PC-9 (cell line): Measurements from ENCODE around the gene SDK1. TPM values are rescaled to one million over a fixed set of nuclear protein-coding genes. Genes with fewer than 3 reads are reported as not detected.

Source experiments
- BruUV-seq: library from RNA; stranded (reverse); fragments of 400-500 nt; replicated peaks from 2 replicates; lab custom pipeline; 2021; lab: Mats Ljungman, UMichigan
- CTCF ChIA-PET: fragments of 300-600 bp; sonication (Branson Sonifier 250); formaldehyde crosslinking; loops from one replicate; lab custom pipeline; 2022; ENCODE audit warnings: antibody characterized with exemption; lab: Charles Lee
- POLR2A ChIA-PET: fragments of 300-600 bp; sonication (Branson Sonifier 250); formaldehyde crosslinking; loops from one replicate; lab custom pipeline; 2022; ENCODE audit warnings: antibody characterized with exemption; ENCODE audit not compliant: unreplicated experiment; lab: Charles Lee
- DNase-seq, 2 experiments: peaks; one replicate each; pipeline versions ENCODE4 v3.0.0 to v3.0.0-alpha.2; 2015 to 2022; ENCODE audit warnings: mixed read lengths in 1 of 2
- H2AFZ ChIP-seq: fragments of 200-600 bp; sonication (generic); 2 replicates; pipeline ENCODE4 v1.8.1; 2017; ENCODE audit warnings: antibody characterized with exemption
- H3F3A ChIP-seq: fragments of 200-600 bp; sonication (generic); 2 replicates; pipeline ENCODE4 v1.8.1; 2017; ENCODE audit warnings: antibody characterized with exemption, mild to moderate bottlenecking, low read depth; ENCODE audit not compliant: insufficient read depth
- H3K27ac ChIP-seq: fragments of 200-600 bp; sonication (generic); 2 replicates; pipeline ENCODE4 v1.6.1; 2016; ENCODE audit warnings: mixed run types
- H3K27me3 ChIP-seq: fragments of 200-600 bp; sonication (generic); 2 replicates; pipeline ENCODE4 v1.6.1; 2016; ENCODE audit warnings: low read depth, mixed run types; ENCODE audit not compliant: insufficient read depth
- H3K36me3 ChIP-seq: fragments of 200-600 bp; sonication (generic); 2 replicates; pipeline ENCODE4 v1.6.1; 2016; ENCODE audit warnings: low read depth, mixed run types
- H3K4me1 ChIP-seq: fragments of 200-600 bp; sonication (generic); replicated peaks from 2 replicates; pipeline ENCODE4 v1.6.1; 2016; ENCODE audit warnings: mixed run types; ENCODE audit not compliant: insufficient read depth
- H3K4me2 ChIP-seq: fragments of 200-600 bp; sonication (generic); 2 replicates; pipeline ENCODE4 v1.6.1; 2017; ENCODE audit warnings: mixed run types
- H3K4me3 ChIP-seq: fragments of 200-600 bp; sonication (generic); 2 replicates; pipeline ENCODE4 v1.6.1; 2016; ENCODE audit warnings: mixed run types
- H3K79me2 ChIP-seq: fragments of 200-600 bp; sonication (generic); 2 replicates; pipeline ENCODE4 v1.6.1; 2017; ENCODE audit warnings: low read depth, mixed run types
- H3K9me2 ChIP-seq: fragments of 200-600 bp; sonication (generic); 2 replicates; pipeline ENCODE4 v1.8.1; 2017; ENCODE audit warnings: mild to moderate bottlenecking; ENCODE audit not compliant: insufficient read depth
- H3K9me3 ChIP-seq: fragments of 200-600 bp; sonication (generic); 2 replicates; pipeline ENCODE4 v1.8.1; 2016; ENCODE audit warnings: low read depth; ENCODE audit not compliant: insufficient read depth
- H4K20me1 ChIP-seq: fragments of 200-600 bp; sonication (generic); 2 replicates; pipeline ENCODE4 v1.8.1; 2017; ENCODE audit not compliant: insufficient read depth
- CTCF ChIP-seq: fragments of 200-600 bp; sonication (generic); conservative IDR thresholded peaks from 2 replicates; pipeline ENCODE4 v1.6.1; 2017; ENCODE audit warnings: mixed run types, antibody characterized with exemption, mild to moderate bottlenecking, moderate library complexity
- EZH2 ChIP-seq: fragments of 200-600 bp; sonication (generic); IDR thresholded peaks from 2 replicates; pipeline ENCODE4 v1.8.0; 2017; ENCODE audit warnings: antibody characterized with exemption, low read depth
- intact Hi-C: fragments of 100-400 bp; cut with micrococcal nuclease; formaldehyde crosslinking; loops from one replicate; pipeline ENCODE4 v1.10.0; 2022; ENCODE audit not compliant: unreplicated experiment
- total RNA-seq: library from RNA; stranded (reverse); gene quantifications from 2 replicates; pipeline ENCODE4 v1.2.3, GENCODE V29; 2021

The SDK1 gene
- total RNA-seq, 1 experiment from 2014 or later: not detected

GRCh38 chr7:3332308-3332707 lies 31.3 kb downstream of the SDK1 start:
- POLR2A ChIA-PET: no interaction called here
- no TSS peak for BruUV-seq
- H4K20me1 ChIP-seq: no peaks in the 10 kb centered on the region

DNA sequence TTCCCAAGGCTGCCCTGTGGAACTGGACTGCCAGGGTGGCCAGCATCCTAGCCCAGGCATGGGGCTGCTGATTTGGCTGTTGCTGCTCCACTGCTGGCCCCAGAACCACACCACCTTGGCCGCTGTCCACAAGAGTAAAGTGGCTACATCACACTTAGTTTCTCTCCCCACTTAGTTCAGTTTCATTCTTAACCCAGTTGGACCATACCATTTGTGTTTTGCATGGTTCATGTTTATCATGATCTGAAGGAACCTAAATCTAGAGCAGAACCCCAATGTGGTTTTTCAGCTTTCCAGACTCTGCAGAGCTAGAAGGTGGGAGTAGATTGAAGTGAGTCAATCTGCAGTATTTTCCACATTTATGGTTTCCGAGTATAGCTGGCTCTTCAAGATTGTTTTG lies 32.8 kb downstream of the SDK1 start:
- Histone ChIP-seq H3K4me1 (no peaks in the 10 kb centered on the region), H3K9me2 (no peaks in the 10 kb centered on the region; the same call in none of the 2 replicates), H3K27ac (no peak overlapping the region), H3K4me3 (no peak overlapping the region), H3F3A (no peaks in the 10 kb centered on the region), H3K27me3 (peaks cover 8% of the 10 kb centered on the region), H3K4me2 (no peak overlapping the region), H3K79me2 (no peaks in the 10 kb centered on the region), H2AFZ (no peak overlapping the region), H3K9me3 (no peaks in the 10 kb centered on the region), H4K20me1 (no peaks in the 10 kb centered on the region), H3K36me3 (no peaks in the 10 kb centered on the region)
- ChIA-PET POLR2A (no interaction called here), CTCF (no interaction called here)
- no peak for DNase-seq
- intact Hi-C loops: no loop called here
- BruUV-seq: no TSS peak
- TF ChIP-seq CTCF (no peak), EZH2 (no peak)

More at GRCh38 chr7:3332308-3332707, 31.3 kb downstream of the SDK1 start:
- no peak overlapping the region for H2AFZ ChIP-seq
- H3F3A ChIP-seq: no peaks in the 10 kb centered on the region
- DNase-seq: no peak
- H3K36me3 ChIP-seq: no peaks in the 10 kb centered on the region
- H3K4me2 ChIP-seq: no peak overlapping the region
- no peak for TF ChIP-seq EZH2
- no peak for TF ChIP-seq CTCF
- peaks cover 8% of the 10 kb centered on the region for H3K27me3 ChIP-seq
- no peak overlapping the region for H3K27ac ChIP-seq
- no peaks in the 10 kb centered on the region; the same call in none of the 2 replicates for H3K9me2 ChIP-seq
- no peaks in the 10 kb centered on the region for H3K4me1 ChIP-seq
- H3K9me3 ChIP-seq: no peaks in the 10 kb centered on the region
- no peaks in the 10 kb centered on the region for H3K79me2 ChIP-seq
- intact Hi-C loops: no loop called here
- no peak overlapping the region for H3K4me3 ChIP-seq
- CTCF ChIA-PET: no interaction called here

DNA sequence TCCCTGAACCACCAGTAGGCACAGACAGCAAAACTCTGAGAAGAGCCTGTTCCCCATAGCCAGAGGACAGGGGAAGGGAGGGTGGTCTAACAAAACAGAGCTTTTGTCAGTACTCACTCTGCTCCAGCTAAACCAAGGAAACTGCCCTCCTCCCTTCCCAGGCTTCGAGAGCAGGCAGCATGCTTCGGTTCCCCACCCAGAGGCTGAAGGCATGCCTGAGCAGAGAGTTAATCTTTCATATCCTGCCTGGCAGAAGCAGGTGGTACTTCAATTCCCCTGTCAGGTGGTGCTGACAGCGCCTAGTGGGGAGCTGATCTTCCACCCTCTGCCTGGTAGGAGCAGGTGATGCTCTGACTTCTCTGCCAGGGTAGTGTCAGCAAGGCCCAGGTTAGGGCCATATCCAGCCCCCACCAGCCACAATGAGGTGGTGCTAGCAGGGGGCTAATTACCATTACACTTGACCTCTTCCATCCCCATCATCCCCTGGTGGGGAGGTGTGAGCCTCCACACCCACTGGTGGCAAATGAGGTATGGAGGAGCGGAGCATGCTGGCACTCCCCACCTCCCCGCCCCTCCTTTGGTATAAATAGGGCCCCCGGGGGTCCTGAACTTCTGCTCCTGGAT lies 35.1 kb downstream of the SDK1 start:
- no peak overlapping the region for H3K27ac ChIP-seq
- H3K4me1 ChIP-seq: no peaks in the 10 kb centered on the region
- no peak overlapping the region for H2AFZ ChIP-seq
- H4K20me1 ChIP-seq: no peaks in the 10 kb centered on the region
- H3F3A ChIP-seq: no peaks in the 10 kb centered on the region
- intact Hi-C loops: no loop called here
- H3K4me2 ChIP-seq: no peak overlapping the region
- no peaks in the 10 kb centered on the region for H3K79me2 ChIP-seq
- TF ChIP-seq CTCF (no peak), EZH2 (no peak)
- CTCF ChIA-PET: no interaction called here
- no peaks in the 10 kb centered on the region for H3K36me3 ChIP-seq
- no peak for DNase-seq
- no peak overlapping the region for H3K4me3 ChIP-seq
- BruUV-seq: no TSS peak
- POLR2A ChIA-PET: no interaction called here
- H3K9me2 ChIP-seq: no peaks in the 10 kb centered on the region
- no peaks in the 10 kb centered on the region for H3K9me3 ChIP-seq
- H3K27me3 ChIP-seq: peaks cover 14% of the 10 kb centered on the region; the same call in 1 of the 2 replicates
